RPMI7951 (cell line): ENCODE measurements around the gene TTC39C. TPM values are rescaled to one million over a fixed set of nuclear protein-coding genes. Genes with fewer than 3 reads are reported as not detected.
A peak's percentile ranks its signal among the peaks of the same experiment; 100 is the strongest.
"Not testable (repeated sequence)": the region's sequence is repeated elsewhere in the genome, so short reads cannot be mapped to it uniquely, and the experiment has no call there.

ENCODE experiments used
- DNase-seq: peaks from one replicate; pipeline ENCODE4 v3.0.0-alpha.2; 2012; ENCODE audit warnings: low read depth
- total RNA-seq: library from RNA; depleted of rRNA; stranded (reverse); fragments of >200 nt; shearing (Covaris generic); gene quantifications from 2 replicates; pipeline ENCODE4 v1.2.3, GENCODE V29; 2014

The TTC39C gene
- total RNA-seq, 1 experiment from 2014 or later = 19.0 TPM

- no peak for DNase-seq
Measured at GRCh38 chr18:24130494-24130893, 115.9 kb downstream of the TTC39C start.

GRCh38 chr18:24136967-24137373 is 122.4 kb downstream of the TTC39C start:
- DNase-seq = no peak

GRCh38 chr18:24138409-24138788 is 123.8 kb downstream of the TTC39C start:
- no peak for DNase-seq

- peak; percentile 90 for DNase-seq
Measured at GRCh38 chr18:24138789-24139616, 124.4 kb downstream of the TTC39C start, which contains the start of gene CABYR. Gene CABYR (plus strand): TSS chr18:24139062. CDS start chr18:24143115, 4,053 bp downstream.

- DNase-seq = no peak
Measured at GRCh38 chr18:24140697-24141096, 126.1 kb downstream of the TTC39C start.

GRCh38 chr18:24142376-24142775 is 127.8 kb downstream of the TTC39C start:
- DNase-seq = no peak

GRCh38 chr18:24149591-24149990 is 135.0 kb downstream of the TTC39C start:
- DNase-seq = not testable (repeated sequence)

- no peak for DNase-seq
Measured at GRCh38 chr18:24153397-24153796, 138.8 kb downstream of the TTC39C start.

GRCh38 chr18:24157855-24158254 is 143.3 kb downstream of the TTC39C start:
- no peak for DNase-seq

GRCh38 chr18:24160086-24160485 is 145.5 kb downstream of the TTC39C start:
- DNase-seq = no peak

- no peak for DNase-seq
Measured at GRCh38 chr18:24161304-24161703, 146.8 kb downstream of the TTC39C start.

- DNase-seq = no peak
Measured at GRCh38 chr18:24168496-24168895, 153.9 kb downstream of the TTC39C start.

- no peak for DNase-seq
Measured at GRCh38 chr18:24170360-24170759, 155.8 kb downstream of the TTC39C start.

- no peak for DNase-seq
Measured at GRCh38 chr18:24173997-24174396, 159.4 kb downstream of the TTC39C start.

- DNase-seq = peak; percentile 44
Measured at GRCh38 chr18:24176727-24177416, 162.3 kb downstream of the TTC39C start.

GRCh38 chr18:24177499-24178133 is 163.1 kb downstream of the TTC39C start:
- no peak for DNase-seq

- DNase-seq = no peak
Measured at GRCh38 chr18:24180048-24180447, 165.5 kb downstream of the TTC39C start.

GRCh38 chr18:24181806-24182205 is 167.3 kb downstream of the TTC39C start:
- peak; percentile 1 for DNase-seq
